ENCODE measurements around the gene CROCC2. TPM values are rescaled to one million over a fixed set of nuclear protein-coding genes. Genes with fewer than 3 reads are reported as not detected.

Gene CROCC2
- total RNA-seq, 1 donor from 2014 or later: not detected

DNA sequence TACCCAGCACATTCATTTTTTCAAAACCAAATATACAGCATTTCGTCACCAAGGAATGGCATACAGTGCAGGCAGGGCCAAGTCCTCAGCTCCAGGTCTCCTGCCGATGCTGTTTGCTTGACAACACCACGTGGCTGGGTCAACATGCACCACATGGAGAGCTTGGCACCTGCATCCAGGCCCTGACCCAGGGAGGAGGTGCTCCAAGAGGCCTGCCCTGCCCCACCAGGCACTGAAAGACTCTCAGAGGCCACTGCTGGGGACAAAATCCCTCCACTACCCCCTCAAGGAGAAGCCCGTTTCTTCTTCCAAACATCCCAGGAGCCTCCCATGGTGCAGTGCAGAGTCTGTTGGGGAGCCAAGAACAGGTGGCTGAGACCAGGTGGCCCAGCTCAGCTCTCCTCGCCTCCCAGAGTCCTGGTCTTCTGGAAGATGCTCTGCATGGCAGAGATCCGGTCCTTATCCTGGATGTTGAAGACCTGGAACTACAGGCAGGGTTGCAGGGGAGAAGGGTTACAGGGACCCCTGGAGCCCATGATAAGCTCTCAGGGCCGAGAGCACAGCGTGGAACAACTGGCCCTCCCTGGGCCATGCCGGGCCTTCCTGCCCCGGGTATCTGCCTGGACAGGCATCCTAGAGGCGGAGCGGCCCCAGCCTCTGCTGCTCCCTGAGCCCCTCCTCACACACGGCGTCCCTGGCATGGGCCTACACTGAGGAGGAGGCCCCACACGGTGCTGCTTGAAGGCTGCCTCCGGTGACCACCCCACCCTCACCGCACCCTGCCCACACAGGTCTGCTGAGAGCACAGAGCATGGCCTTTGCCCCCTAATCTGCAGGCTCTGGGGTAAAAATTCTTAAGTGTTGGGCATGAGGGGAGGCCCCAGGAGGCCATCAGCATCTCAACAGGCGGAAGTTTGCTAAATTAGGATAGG is 19.2 kb upstream of the CROCC2 start:
- peaks cover 3% of the 10 kb centered on the region for H3K27me3 ChIP-seq (ENCODE audit: control insufficient read depth, insufficient read depth, low read length)
- no peak overlapping the region for H3K4me3 ChIP-seq (ENCODE audit: low read depth, low read length)
- H3K36me3 ChIP-seq (ENCODE audit: control insufficient read depth, insufficient read depth, low read length): no peaks in the 10 kb centered on the region
- no peak for DNase-seq (ENCODE audit: low read depth)
- no peak for FAIRE-seq
- TF ChIP-seq, protein P1, sequence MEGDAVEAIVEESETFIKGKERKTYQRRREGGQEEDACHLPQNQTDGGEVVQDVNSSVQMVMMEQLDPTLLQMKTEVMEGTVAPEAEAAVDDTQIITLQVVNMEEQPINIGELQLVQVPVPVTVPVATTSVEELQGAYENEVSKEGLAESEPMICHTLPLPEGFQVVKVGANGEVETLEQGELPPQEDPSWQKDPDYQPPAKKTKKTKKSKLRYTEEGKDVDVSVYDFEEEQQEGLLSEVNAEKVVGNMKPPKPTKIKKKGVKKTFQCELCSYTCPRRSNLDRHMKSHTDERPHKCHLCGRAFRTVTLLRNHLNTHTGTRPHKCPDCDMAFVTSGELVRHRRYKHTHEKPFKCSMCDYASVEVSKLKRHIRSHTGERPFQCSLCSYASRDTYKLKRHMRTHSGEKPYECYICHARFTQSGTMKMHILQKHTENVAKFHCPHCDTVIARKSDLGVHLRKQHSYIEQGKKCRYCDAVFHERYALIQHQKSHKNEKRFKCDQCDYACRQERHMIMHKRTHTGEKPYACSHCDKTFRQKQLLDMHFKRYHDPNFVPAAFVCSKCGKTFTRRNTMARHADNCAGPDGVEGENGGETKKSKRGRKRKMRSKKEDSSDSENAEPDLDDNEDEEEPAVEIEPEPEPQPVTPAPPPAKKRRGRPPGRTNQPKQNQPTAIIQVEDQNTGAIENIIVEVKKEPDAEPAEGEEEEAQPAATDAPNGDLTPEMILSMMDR (IDR thresholded peaks at IDR 0.05; ENCODE audit: insufficient read depth, low read length, severe bottlenecking): no peak

DNA sequence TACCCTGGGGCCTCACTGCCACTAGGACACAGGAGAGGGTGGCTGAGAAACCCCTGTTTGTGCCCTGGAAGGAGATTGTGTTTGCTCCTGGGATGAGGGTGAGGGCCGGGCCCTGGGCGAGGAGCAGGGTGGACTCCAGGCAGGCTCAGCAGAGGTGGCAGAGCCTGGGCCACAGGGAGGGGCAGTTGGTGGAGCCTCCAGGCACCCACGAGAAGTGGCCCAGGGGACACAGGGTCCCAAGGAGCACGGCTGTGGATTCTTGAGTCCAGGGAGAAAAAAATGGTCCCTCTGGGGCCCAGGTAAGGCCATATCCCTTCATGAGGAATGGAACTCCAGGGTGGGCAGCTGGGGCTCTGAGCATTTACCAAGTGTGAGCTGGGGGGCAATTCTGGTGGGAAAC is 18.5 kb upstream of the CROCC2 start:
- peaks cover 3% of the 10 kb centered on the region for H3K27me3 ChIP-seq (ENCODE audit: control insufficient read depth, insufficient read depth, low read length)
- TF ChIP-seq, protein P1 (IDR thresholded peaks at IDR 0.05; ENCODE audit: insufficient read depth, low read length, severe bottlenecking): no peak
- H3K4me3 ChIP-seq (ENCODE audit: low read depth, low read length): no peak overlapping the region
- no peak for DNase-seq (ENCODE audit: low read depth)
- no peaks in the 10 kb centered on the region for H3K36me3 ChIP-seq (ENCODE audit: control insufficient read depth, insufficient read depth, low read length)
- no peak for FAIRE-seq

DNA sequence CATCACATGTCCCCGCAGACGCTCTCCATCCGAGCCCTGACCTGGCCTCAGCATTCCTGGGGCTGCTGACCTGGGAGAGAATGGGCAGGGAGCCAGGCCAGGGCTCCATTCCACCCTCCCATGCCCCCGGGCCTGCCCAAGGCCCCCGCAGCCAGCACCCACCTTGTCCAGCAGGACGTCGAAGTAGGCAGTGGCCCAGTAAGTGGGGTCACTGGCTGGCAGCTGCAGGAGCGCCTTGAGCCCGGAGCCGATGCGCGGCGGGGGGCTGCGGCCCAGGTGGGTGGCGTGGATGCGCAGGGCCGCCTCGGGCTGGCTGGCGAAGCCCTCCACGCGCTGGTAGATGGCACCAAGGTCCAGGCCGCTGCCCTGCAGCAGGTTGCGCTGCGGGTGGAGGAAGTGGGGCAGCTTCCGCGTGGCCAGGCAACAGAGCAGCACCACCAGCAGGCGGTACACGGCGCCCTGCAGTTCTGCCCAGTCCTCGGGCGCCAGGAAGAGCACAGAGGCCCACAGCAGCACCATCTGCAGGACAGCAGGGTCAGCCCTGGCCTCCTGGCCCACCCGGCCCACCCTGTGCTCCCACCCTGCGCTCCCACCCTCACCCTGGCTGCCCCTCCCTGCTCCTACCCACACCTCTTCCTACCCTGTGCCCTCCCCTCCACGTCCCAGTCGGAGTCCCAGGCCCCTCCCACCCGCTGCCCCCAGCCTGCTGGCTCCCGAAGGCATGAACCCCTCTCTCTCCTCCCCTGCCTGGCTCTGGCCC is 17.8 kb upstream of the CROCC2 start:
- no peaks in the 10 kb centered on the region for H3K36me3 ChIP-seq (ENCODE audit: control insufficient read depth, insufficient read depth, low read length)
- H3K27me3 ChIP-seq (ENCODE audit: control insufficient read depth, insufficient read depth, low read length): peaks cover 3% of the 10 kb centered on the region
- FAIRE-seq: no peak
- DNase-seq (ENCODE audit: low read depth): no peak
- TF ChIP-seq, protein P1 (IDR thresholded peaks at IDR 0.05; ENCODE audit: insufficient read depth, low read length, severe bottlenecking): no peak
- H3K4me3 ChIP-seq (ENCODE audit: low read depth, low read length): no peak overlapping the region

DNA sequence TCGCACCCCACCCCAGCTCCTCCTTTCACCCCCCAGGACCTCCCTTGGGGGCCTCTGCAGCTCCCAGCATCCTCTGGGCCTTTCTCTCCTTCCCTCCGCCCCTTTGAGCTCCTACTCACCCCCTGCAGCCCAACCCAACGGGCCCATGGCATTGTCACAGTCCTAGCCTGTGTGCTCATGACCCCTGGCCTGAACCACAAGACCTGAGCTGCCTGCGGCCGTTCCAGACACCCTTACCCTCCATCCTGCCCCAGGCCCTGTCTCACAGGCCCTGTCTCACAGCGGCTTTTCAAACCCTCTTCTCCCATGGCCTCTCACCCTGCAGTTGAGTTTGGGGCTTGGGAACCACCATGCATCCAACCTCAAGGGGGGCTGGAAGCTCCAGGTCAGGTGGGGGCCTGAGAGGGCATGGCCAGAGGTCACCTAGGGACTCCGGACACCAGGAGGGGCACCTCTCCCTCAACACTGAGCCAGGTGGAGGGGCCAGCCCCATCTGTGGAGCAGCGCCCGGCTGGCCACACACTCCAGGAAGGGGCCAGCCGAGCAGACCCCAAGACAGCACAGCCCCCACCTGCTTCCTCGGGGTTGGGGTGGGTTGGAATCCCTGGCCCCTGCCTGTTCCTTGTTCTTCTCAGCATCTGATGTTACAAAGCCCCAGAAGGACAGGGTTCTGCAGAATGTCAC is 17.1 kb upstream of the CROCC2 start:
- H3K27me3 ChIP-seq (ENCODE audit: control insufficient read depth, insufficient read depth, low read length): peaks cover 2% of the 10 kb centered on the region
- no peak overlapping the region for H3K4me3 ChIP-seq (ENCODE audit: low read depth, low read length)
- TF ChIP-seq, protein P1 (IDR thresholded peaks at IDR 0.05; ENCODE audit: insufficient read depth, low read length, severe bottlenecking): no peak
- no peaks in the 10 kb centered on the region for H3K36me3 ChIP-seq (ENCODE audit: control insufficient read depth, insufficient read depth, low read length)
- DNase-seq (ENCODE audit: low read depth) (no peak), FAIRE-seq (no peak)

DNA sequence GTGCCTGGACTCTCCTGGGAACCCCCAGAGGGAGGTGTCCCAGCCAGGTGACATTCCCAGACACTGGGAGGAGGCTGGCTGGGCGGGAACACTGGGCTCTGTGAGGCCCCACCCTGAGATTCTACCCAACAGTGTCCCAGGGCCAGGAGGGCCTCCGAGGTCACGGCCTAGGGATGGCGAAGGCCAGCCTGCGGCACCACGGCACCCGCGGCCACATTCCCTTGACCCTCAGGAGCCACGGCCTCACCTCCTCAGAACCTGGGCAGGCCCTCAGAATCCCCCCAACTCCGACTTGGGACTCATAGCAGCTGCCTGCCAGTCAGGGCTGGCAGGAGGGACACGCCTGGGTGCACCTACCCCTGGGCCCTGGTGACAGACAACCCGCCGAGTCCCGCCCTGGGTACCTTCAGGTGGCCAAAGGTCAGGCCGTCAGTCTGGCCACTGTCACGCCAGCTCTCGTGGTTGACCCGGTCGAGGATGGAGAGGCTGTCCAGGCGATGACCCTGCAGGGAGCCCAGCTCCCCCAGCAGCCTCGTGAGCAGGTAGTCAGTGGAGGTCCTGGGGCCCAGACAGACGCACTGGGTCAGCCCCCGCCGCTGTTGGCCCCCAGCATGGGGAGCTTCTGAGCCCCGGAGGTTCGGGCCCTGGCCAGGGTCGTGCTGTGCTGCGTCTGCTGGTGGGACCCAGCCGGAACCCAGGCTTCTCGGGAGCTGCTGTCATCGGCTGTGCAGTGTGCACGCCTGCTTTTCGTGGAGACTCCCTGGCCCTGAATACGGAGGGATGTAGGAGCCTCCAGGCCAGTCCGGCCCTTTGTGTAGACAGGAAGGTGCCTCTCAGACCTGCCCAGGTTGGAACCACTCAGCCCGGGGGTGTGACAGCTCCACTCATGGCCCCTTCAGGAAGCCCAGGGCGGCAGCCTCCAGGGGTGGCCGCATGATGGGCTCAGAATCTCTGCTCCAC is 16.3 kb upstream of the CROCC2 start:
- H3K36me3 ChIP-seq (ENCODE audit: control insufficient read depth, insufficient read depth, low read length): no peaks in the 10 kb centered on the region
- DNase-seq (ENCODE audit: low read depth): no peak
- FAIRE-seq: no peak
- TF ChIP-seq, protein P1 (IDR thresholded peaks at IDR 0.05; ENCODE audit: insufficient read depth, low read length, severe bottlenecking): no peak
- H3K4me3 ChIP-seq (ENCODE audit: low read depth, low read length): no peak overlapping the region
- no peaks in the 10 kb centered on the region for H3K27me3 ChIP-seq (ENCODE audit: control insufficient read depth, insufficient read depth, low read length)
